Activated CD4-positive, alpha-beta T cell treated with anti-CD3 and anti-CD28 coated beads, Interleukin-2, amount 10 ng/mL, durations not matched to agents 7 days and 5 days (primary cell): ENCODE data around the gene DOCK10. TPM values are rescaled to one million over a fixed set of nuclear protein-coding genes. Genes with fewer than 3 reads are reported as not detected.

ENCODE experiments used
- CTCF ChIA-PET: fragments of 350-600 bp; sonication (Branson Sonifier 250); formaldehyde crosslinking; loops from one replicate; lab custom pipeline; 2021; ENCODE audit warnings: antibody characterized with exemption; lab: Charles Lee
- POLR2A ChIA-PET: fragments of 350-600 bp; sonication (Branson Sonifier 250); formaldehyde crosslinking; loops from one replicate; lab custom pipeline; 2021; ENCODE audit warnings: antibody characterized with exemption; lab: Charles Lee
- DNase-seq: peaks from one replicate; pipeline ENCODE4 v3.0.0-alpha.2; 2020
- H3K27ac Mint-ChIP-seq: one replicate; pipeline ENCODE4 v1.8.0; 2021; ENCODE audit warnings: mild to moderate bottlenecking, moderate library complexity, mixed read lengths
- H3K27me3 Mint-ChIP-seq: one replicate; pipeline ENCODE4 v1.8.0; 2021; ENCODE audit warnings: mixed read lengths
- H3K36me3 Mint-ChIP-seq: one replicate; pipeline ENCODE4 v1.8.0; 2021; ENCODE audit warnings: low read depth, mixed read lengths
- H3K4me1 Mint-ChIP-seq: one replicate; pipeline ENCODE4 v1.8.0; 2021; ENCODE audit warnings: mixed read lengths
- H3K4me3 Mint-ChIP-seq: one replicate; pipeline ENCODE4 v1.8.0; 2021; ENCODE audit warnings: mild to moderate bottlenecking, moderate library complexity, mixed read lengths
- H3K9me3 Mint-ChIP-seq: one replicate; pipeline ENCODE4 v1.8.0; 2021; ENCODE audit warnings: mixed read lengths
- total RNA-seq, 2 experiments: library from RNA; stranded (reverse); gene quantifications; one replicate each; pipeline ENCODE4 v1.2.3, GENCODE V29; 2021

Gene DOCK10
- total RNA-seq, 2 experiments from 2014 or later: 269 to 281 TPM

DNA sequence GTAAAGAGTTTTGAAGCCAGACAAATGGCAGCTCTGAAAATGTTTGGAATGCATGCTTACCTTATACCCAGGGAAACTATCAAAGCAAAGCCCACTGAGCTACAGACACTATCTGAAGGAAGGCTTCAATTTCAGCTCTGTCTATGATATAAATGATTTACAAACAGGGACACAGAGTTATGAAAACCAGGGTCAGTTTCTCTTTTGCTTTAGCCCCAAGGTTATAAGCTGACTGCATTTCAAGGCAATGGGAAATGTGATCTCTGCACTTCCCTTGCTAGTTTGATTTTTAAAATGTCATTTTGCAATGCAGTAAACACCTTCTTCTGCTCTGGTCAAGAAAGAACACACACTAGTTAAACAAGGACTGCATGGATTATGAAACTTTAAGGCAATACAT is 260.9 kb downstream of the DOCK10 start:
- Mint-ChIP-seq H3K36me3 (peaks cover 65% of the 10 kb centered on the region), H3K4me1 (peaks cover 3% of the 10 kb centered on the region), H3K9me3 (no peaks in the 10 kb centered on the region), H3K27ac (no peak overlapping the region), H3K27me3 (no peaks in the 10 kb centered on the region), H3K4me3 (no peak overlapping the region)
- ChIA-PET POLR2A (no interaction called here), CTCF (interaction anchor here (0.6 to 1.2 kb wide), 4 partner anchors 9 to 246 kb away, joined by 3 to 5 read pairs (median 3); no protein-coding TSS in a partner anchor)
- no peak for DNase-seq

DNA sequence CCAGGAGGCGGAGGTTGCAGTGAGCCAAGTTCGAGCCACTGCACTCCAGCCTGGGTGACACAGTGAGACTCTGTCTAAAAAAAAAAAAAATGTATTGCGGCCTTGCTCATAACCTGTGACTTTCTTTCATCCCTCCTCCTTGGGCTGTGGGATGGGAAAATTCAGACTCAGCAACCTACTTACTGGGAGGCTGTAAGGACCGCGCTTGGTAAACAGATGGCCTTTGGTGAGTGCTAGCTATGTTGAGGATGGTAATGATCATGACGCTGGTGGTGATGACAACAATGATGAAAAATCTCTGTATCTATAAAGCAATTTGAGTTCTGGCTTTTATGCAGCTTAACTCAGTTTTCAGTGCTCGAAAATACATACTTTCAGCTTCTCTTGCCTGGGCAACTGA is 261.4 kb downstream of the DOCK10 start:
- Mint-ChIP-seq H3K9me3 (no peaks in the 10 kb centered on the region), H3K4me3 (no peak overlapping the region), H3K4me1 (peaks cover 3% of the 10 kb centered on the region), H3K27ac (peak overlapping the region; percentile 60), H3K27me3 (no peaks in the 10 kb centered on the region), H3K36me3 (peaks cover 64% of the 10 kb centered on the region)
- ChIA-PET POLR2A (interaction anchor here (0.6 kb wide), 1 partner anchor 448 kb away, joined by 4 read pairs; no protein-coding TSS in a partner anchor), CTCF (interaction anchor here (0.6 to 1.2 kb wide), 2 partner anchors 9 to 221 kb away, joined by 3 to 5 read pairs; no protein-coding TSS in a partner anchor)
- no peak for DNase-seq

DNA sequence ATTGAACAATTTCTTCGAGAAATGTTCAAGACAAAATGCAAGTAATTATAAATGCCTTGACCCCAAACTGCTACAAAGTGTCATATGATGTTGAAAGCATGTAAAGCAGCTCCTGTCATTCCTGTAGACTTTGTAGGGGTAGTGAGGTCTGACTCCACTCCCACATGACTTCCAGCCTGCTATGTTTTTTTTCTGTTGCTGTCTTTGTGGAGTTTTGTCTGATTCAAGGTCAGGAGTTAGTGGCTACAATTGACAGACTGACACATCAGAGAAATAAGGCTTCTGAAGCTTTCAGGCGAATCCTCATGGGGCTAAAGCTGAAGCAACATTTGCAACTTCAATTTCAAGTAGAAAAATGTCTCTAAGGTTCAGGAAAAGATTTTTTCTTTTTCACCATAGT is 262.2 kb downstream of the DOCK10 start:
- DNase-seq: no peak
- H3K9me3 Mint-ChIP-seq: no peaks in the 10 kb centered on the region
- CTCF ChIA-PET: no interaction called here
- POLR2A ChIA-PET: interaction anchor here (0.6 kb wide), 1 partner anchor 448 kb away, joined by 4 read pairs; no protein-coding TSS in a partner anchor
- H3K36me3 Mint-ChIP-seq: peaks cover 63% of the 10 kb centered on the region
- no peaks in the 10 kb centered on the region for H3K27me3 Mint-ChIP-seq
- no peak overlapping the region for H3K27ac Mint-ChIP-seq
- peaks cover 3% of the 10 kb centered on the region for H3K4me1 Mint-ChIP-seq
- no peak overlapping the region for H3K4me3 Mint-ChIP-seq

DNA sequence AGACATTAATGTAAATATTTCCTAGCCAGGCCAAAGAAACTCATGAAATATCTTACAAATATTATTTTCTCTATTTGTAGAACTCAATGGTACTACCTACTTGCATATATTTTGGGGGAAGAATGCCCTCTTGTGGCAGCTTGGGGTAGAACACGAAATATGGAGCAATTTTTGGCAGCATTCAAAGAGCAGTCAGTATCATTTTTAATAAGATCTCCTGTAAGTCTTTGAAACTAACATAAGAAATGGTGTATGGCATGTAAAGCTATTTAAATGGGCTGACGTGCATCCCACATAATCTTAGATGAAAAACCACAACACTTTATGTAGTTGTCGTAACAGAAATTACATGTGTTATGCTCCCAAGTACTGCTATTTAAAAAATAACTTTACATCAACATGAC is 263.8 kb downstream of the DOCK10 start:
- H3K27me3 Mint-ChIP-seq: no peaks in the 10 kb centered on the region
- no peaks in the 10 kb centered on the region for H3K9me3 Mint-ChIP-seq
- H3K4me3 Mint-ChIP-seq: no peak overlapping the region
- peaks cover 64% of the 10 kb centered on the region for H3K36me3 Mint-ChIP-seq
- CTCF ChIA-PET: interaction anchor here (0.7 to 1.4 kb wide), 5 partner anchors 17 to 423 kb away, joined by 3 read pairs; no protein-coding TSS in a partner anchor
- POLR2A ChIA-PET: interaction anchor here (0.6 kb wide), 1 partner anchor 25 kb away, joined by 3 read pairs; no protein-coding TSS in a partner anchor
- DNase-seq: peak; percentile 71
- peaks cover 3% of the 10 kb centered on the region for H3K4me1 Mint-ChIP-seq
- no peak overlapping the region for H3K27ac Mint-ChIP-seq

DNA sequence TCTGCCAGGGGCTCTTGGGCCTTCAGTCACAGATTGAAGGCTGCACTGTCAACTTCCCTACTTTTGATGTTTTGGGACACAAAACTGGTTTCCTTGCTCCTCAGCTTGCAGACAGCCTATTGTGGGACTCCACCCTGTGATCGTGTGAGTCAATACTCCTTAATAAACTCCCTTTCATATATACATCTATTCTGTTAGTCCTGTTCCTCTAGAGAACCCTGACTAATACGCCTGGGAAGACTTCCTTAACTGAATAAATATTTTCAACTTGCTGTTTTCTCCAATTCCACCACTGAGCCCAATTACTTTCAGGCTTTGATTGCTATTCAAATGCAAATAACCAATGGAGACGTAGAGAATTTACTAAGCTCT is 264.7 kb downstream of the DOCK10 start:
- Mint-ChIP-seq H3K9me3 (no peaks in the 10 kb centered on the region), H3K4me3 (no peak overlapping the region), H3K27ac (peak overlapping the region; percentile 26), H3K27me3 (no peaks in the 10 kb centered on the region), H3K36me3 (peaks cover 65% of the 10 kb centered on the region), H3K4me1 (peaks cover 3% of the 10 kb centered on the region)
- ChIA-PET POLR2A (no interaction called here), CTCF (interaction anchor here (1.2 to 1.4 kb wide), 2 partner anchors 18 to 26 kb away, joined by 3 read pairs; no protein-coding TSS in a partner anchor)
- DNase-seq: no peak

DNA sequence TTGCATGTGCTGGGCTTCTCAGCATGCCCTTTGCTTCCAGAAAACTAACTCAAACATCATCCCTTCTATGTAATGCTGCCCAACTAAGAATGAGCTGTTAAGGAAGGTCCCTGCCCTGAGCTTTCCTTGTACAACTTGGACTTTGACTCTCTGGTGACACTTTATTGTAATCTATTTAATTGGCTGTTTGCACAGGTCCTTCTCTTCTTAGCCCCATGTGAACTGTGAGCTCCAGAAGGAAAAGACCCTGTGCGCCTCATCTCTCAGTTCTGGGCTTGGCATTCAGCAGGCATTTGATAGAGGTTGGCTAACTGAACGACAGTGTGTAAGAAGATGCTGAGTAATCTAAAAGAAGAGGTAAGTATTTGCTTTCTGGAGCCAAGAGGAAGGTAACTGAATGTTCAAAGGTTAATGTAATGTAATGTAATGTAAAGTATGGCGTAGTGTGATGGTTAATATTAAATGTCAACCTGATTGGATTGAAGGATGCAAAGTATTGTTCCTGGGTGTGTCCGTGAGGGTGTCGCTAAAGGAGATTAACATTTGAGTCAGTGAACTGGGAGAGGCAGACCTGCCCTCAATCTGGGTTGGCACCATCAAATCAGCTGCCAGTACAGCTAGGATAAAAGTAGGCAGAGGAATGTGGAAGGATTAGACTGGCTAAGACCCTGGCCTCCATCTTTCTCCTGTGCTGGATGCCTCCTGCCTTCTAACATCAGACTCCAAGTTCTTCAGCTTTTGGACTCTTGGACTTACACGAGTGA is 265.3 kb downstream of the DOCK10 start:
- peak overlapping the region; percentile 51 for H3K27ac Mint-ChIP-seq
- POLR2A ChIA-PET: no interaction called here

DNA sequence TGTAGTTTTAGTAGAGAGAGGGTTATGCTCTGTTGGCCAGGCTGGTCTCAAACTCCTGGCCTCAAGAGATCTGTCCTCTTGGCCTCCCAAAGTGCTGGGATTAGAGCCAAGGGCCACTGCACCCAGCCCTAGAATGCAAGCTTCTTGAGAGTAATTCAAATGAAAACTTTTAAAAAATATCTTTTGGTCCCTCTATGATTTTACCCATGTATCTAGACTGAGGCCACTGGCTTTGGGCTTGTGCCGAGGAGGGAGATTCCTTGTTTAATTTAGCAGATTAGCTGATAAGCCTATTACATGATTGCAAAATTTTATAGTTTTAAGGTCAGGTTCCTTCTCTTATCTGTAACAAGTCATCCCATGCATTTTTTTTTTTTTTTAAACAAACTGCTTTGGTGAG is 266.6 kb downstream of the DOCK10 start:
- ChIA-PET CTCF (no interaction called here), POLR2A (interaction anchor here (0.6 kb wide), 1 partner anchor 236 kb away, joined by 3 read pairs; no protein-coding TSS in a partner anchor)
- Mint-ChIP-seq H3K4me3 (no peak overlapping the region), H3K27ac (no peak overlapping the region), H3K36me3 (peaks cover 68% of the 10 kb centered on the region), H3K4me1 (no peaks in the 10 kb centered on the region), H3K27me3 (no peaks in the 10 kb centered on the region), H3K9me3 (no peaks in the 10 kb centered on the region)
- DNase-seq: no peak

More for the DNA sequence above, 265.3 kb downstream of the DOCK10 start:
- H3K27me3 Mint-ChIP-seq: no peaks in the 10 kb centered on the region
- H3K4me3 Mint-ChIP-seq: no peak overlapping the region
- H3K36me3 Mint-ChIP-seq: peaks cover 65% of the 10 kb centered on the region
- DNase-seq: no peak
- H3K9me3 Mint-ChIP-seq: no peaks in the 10 kb centered on the region
- H3K4me1 Mint-ChIP-seq: peaks cover 3% of the 10 kb centered on the region
- CTCF ChIA-PET: interaction anchor here (1.2 to 1.3 kb wide), 2 partner anchors 12 to 27 kb away, joined by 3 read pairs; no protein-coding TSS in a partner anchor

DNA sequence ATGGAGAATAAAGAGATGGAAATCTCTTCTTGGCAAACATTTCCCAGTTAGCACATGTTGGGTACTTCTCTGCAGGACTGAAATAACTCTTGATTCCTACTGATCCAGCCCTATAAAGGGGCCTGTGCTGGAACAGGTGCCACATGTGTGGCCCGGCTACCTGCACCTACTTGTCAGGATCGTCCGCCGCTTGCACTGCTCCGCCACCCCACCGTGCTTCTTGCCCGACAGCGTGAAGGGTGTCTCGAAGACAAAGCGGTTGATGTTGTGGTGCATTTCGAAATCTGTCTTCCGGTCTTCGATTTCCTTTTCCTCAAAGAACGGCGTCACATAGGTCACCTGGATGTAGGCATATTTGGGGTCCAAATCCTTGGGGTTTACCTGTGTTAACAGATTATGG is 267.5 kb downstream of the DOCK10 start:
- Mint-ChIP-seq H3K27ac (no peak overlapping the region), H3K4me1 (no peaks in the 10 kb centered on the region), H3K36me3 (peaks cover 78% of the 10 kb centered on the region), H3K9me3 (no peaks in the 10 kb centered on the region), H3K27me3 (no peaks in the 10 kb centered on the region), H3K4me3 (no peak overlapping the region)
- ChIA-PET POLR2A (no interaction called here), CTCF (interaction anchor here (0.6 kb wide), 1 partner anchor 107 kb away, joined by 3 read pairs; no protein-coding TSS in a partner anchor)
- DNase-seq: no peak

DNA sequence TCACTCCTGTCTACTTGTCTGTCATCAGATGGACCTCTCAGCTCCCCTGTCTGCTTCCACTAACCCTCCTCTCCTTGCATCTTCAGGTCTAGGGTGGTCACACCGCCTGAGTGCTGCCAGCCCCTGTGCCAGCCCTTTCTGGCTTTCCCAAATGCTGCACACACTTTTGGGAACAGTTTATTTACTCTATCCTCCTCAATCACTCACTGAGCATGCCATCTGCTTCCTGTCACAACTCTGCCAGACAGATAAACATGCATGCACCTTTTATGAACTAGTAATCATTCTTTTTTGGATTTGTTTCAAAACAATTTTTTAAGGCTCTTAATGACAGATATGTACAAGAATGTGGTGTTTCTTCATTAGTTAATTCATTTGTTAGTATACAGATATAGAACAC is 269.8 kb downstream of the DOCK10 start:
- ChIA-PET CTCF (interaction anchor here (1.0 to 1.8 kb wide), 2 partner anchors 9 kb away, joined by 3 to 6 read pairs; no protein-coding TSS in a partner anchor), POLR2A (no interaction called here)
- no peak overlapping the region for H3K4me3 Mint-ChIP-seq
- no peak overlapping the region for H3K27ac Mint-ChIP-seq
- no peaks in the 10 kb centered on the region for H3K9me3 Mint-ChIP-seq
- peaks cover 84% of the 10 kb centered on the region for H3K36me3 Mint-ChIP-seq
- DNase-seq: no peak
- no peaks in the 10 kb centered on the region for H3K27me3 Mint-ChIP-seq
- no peaks in the 10 kb centered on the region for H3K4me1 Mint-ChIP-seq

DNA sequence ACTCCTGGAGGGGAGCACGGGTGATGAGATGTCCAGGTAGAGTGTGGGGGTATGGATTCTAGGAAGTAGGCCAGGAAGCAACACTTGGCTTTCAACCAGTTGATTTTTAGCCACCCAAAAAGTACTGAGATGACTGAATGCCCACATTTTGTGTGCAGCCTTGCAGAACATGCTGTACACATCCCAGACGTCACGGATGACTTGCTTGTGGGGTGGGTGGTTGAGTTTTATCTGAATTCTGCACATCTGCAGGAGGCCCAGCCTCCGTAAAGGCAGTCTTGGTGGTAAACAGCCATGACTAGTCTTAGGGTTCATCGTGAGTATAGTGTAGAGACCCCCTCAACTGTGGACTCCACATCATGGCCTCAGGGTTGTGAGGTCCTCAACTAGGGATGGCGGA is 272.8 kb downstream of the DOCK10 start:
- Mint-ChIP-seq H3K36me3 (peaks cover 88% of the 10 kb centered on the region), H3K4me1 (peaks cover 16% of the 10 kb centered on the region), H3K27ac (no peak overlapping the region), H3K27me3 (no peaks in the 10 kb centered on the region), H3K9me3 (peaks cover 3% of the 10 kb centered on the region), H3K4me3 (no peak overlapping the region)
- DNase-seq: no peak
- CTCF ChIA-PET: no interaction called here
- POLR2A ChIA-PET: no interaction called here

DNA sequence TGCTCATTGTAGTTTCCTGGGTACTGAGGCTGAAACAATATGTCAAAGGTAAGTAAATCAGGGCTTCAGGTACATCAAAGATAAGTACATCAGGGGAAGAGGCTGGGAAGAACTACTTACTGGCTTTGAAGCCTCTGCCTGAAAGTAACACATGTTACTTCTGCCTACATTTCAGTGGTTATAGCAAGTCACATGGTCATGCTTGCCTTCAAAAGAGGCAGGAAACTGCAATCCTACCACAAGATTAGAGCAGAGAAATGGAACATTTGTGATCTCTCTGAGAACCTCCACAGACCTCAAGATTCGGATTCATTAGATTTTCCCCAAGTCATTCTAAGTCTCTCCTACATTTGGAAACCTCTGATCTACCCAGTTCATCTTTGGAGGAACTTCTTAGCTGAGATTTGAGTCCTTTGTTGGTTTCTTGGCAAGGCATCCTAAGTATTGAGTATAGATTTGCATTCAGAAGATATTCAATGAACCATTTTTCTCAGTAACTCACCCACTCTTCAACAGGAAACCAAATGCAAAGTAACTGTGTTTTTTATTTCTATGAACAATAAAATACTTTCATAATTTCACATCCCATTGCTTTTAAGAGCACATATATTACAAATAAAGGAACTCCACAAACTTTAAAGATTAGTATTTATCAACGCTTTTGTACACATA is 277.6 kb downstream of the DOCK10 start:
- peaks cover 17% of the 10 kb centered on the region for H3K9me3 Mint-ChIP-seq
- peak; percentile 34 for DNase-seq
- H3K36me3 Mint-ChIP-seq: peaks cover 93% of the 10 kb centered on the region
- ChIA-PET CTCF (interaction anchor here (1.3 kb wide), 1 partner anchor 11 kb away, joined by 3 read pairs; no protein-coding TSS in a partner anchor), POLR2A (interaction anchor here (0.6 kb wide), 1 partner anchor 212 kb away, joined by 3 read pairs; no protein-coding TSS in a partner anchor)
- H3K27me3 Mint-ChIP-seq: no peaks in the 10 kb centered on the region
- peaks cover 21% of the 10 kb centered on the region for H3K4me1 Mint-ChIP-seq
- H3K4me3 Mint-ChIP-seq: no peak overlapping the region
- H3K27ac Mint-ChIP-seq: peak overlapping the region; percentile 70

DNA sequence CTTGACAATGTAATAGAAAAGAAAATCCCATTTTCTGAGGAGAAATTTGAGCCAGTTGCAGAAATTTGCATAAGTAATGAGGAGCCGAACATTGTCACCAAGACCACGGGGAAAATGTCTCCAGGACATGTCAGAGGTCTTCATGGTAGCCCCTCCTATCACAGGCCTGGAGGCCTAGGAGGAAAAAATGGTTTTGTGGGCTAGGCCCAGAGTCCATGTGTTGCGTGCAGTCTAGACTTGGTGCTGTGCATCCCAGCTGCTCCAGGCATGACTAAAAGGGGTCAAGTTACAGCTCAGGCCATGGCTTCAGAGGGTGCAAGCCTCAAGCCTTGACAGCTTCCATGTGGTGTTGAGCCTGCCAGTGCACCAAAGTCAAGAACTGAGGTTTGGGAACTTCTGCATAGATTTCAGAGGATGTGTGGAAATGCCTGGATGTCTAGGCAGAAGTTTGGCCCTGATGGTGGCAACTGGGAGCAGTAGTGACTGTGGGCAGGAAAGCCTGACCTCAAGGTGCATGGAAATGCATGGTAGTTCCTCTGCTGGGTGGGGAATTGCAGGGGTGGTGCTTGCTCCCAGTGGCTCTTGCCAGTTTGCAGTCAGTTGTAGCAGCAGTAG is 284.2 kb downstream of the DOCK10 start:
- POLR2A ChIA-PET: no interaction called here
- peaks cover 39% of the 10 kb centered on the region for H3K9me3 Mint-ChIP-seq
- no peaks in the 10 kb centered on the region for H3K27me3 Mint-ChIP-seq
- no peak for DNase-seq
- no peak overlapping the region for H3K27ac Mint-ChIP-seq
- no peak overlapping the region for H3K4me3 Mint-ChIP-seq
- no peaks in the 10 kb centered on the region for H3K4me1 Mint-ChIP-seq
- peaks cover 61% of the 10 kb centered on the region for H3K36me3 Mint-ChIP-seq
- CTCF ChIA-PET: no interaction called here
